MM.1S (cell line): ENCODE data around the gene MYO1E.

Source experiments
- DNase-seq: peaks from one replicate; pipeline ENCODE4 v3.0.0-alpha.2; 2015
- H2AFZ ChIP-seq: fragments of 300-600 bp; sonication (generic); 2 replicates; pipeline ENCODE4 v1.6.0; 2016; ENCODE audit warnings: antibody characterized with exemption, low read length
- H3F3A ChIP-seq: fragments of 300-600 bp; sonication (generic); 2 replicates; pipeline ENCODE4 v1.6.1; 2016; ENCODE audit warnings: mild to moderate bottlenecking, antibody characterized with exemption, low read length, moderate library complexity, mixed read lengths; ENCODE audit not compliant: insufficient read depth
- H3K27ac ChIP-seq: fragments of 300-600 bp; sonication (generic); 2 replicates; pipeline ENCODE4 v1.5.1; 2016; ENCODE audit warnings: mild to moderate bottlenecking, low read length
- H3K27me3 ChIP-seq: fragments of 300-600 bp; sonication (generic); replicated peaks from 2 replicates; pipeline ENCODE4 v1.6.0; 2016; ENCODE audit warnings: low read length; ENCODE audit not compliant: insufficient read depth
- H3K36me3 ChIP-seq: fragments of 300-600 bp; sonication (generic); replicated peaks from 2 replicates; pipeline ENCODE4 v1.6.1; 2016; ENCODE audit warnings: mild to moderate bottlenecking, low read length, mixed read lengths; ENCODE audit not compliant: insufficient read depth
- H3K4me1 ChIP-seq: fragments of 300-600 bp; sonication (generic); 2 replicates; pipeline ENCODE4 v1.6.1; 2016; ENCODE audit warnings: low read length, mixed read lengths
- H3K4me2 ChIP-seq: fragments of 300-600 bp; sonication (generic); 2 replicates; pipeline ENCODE4 v1.6.0; 2016; ENCODE audit warnings: low read depth, low read length
- H3K4me3 ChIP-seq: fragments of 300-600 bp; sonication (generic); 2 replicates; pipeline ENCODE4 v1.5.1; 2016; ENCODE audit warnings: low read length, mixed read lengths
- H3K79me2 ChIP-seq: fragments of 300-600 bp; sonication (generic); 2 replicates; pipeline ENCODE4 v1.6.1; 2016; ENCODE audit warnings: mixed run types, low read length, mixed read lengths
- H3K9ac ChIP-seq: fragments of 300-600 bp; sonication (generic); 2 replicates; pipeline ENCODE4 v1.6.1; 2016; ENCODE audit warnings: low read length, mixed read lengths
- H3K9me2 ChIP-seq: fragments of 300-600 bp; sonication (generic); replicated peaks from 2 replicates; pipeline ENCODE4 v1.6.1; 2016; ENCODE audit warnings: mild to moderate bottlenecking, low read length, mixed read lengths; ENCODE audit not compliant: insufficient read depth
- H3K9me3 ChIP-seq: fragments of 300-600 bp; sonication (generic); replicated peaks from 2 replicates; pipeline ENCODE4 v1.6.1; 2016; ENCODE audit warnings: mild to moderate bottlenecking, low read length, mixed read lengths; ENCODE audit not compliant: insufficient read depth
- H4K20me1 ChIP-seq: fragments of 300-600 bp; sonication (generic); 2 replicates; pipeline ENCODE4 v1.6.1; 2016; ENCODE audit warnings: mild to moderate bottlenecking, low read length, moderate library complexity, mixed read lengths; ENCODE audit not compliant: insufficient read depth
- CTCF ChIP-seq: fragments of 300-600 bp; sonication (generic); IDR thresholded peaks from 2 replicates; pipeline ENCODE4 v1.5.1; 2016; ENCODE audit warnings: antibody characterized with exemption, low read length, mixed read lengths
- EZH2 ChIP-seq: fragments of 300-600 bp; sonication (generic); optimal IDR thresholded peaks from 2 replicates; pipeline ENCODE3; 2017; ENCODE audit warnings: low read depth, mild to moderate bottlenecking, antibody characterized with exemption, low read length, mixed read lengths
- EZH2phosphoT487 ChIP-seq: fragments of 300-600 bp; sonication (generic); IDR thresholded peaks from 2 replicates; pipeline ENCODE4 v1.6.1; 2018; ENCODE audit warnings: antibody characterized with exemption, low read length

The MYO1E gene

GRCh38 chr15:59116771-59117170 lies 255.9 kb downstream of the MYO1E start:
- Histone ChIP-seq H3K4me3 (no peak overlapping the region), H2AFZ (no peak overlapping the region), H3K4me1 (no peaks in the 10 kb centered on the region), H3K9me2 (no peaks in the 10 kb centered on the region), H3K79me2 (peaks cover 5% of the 10 kb centered on the region; the same call in 1 of the 2 replicates), H4K20me1 (no peaks in the 10 kb centered on the region), H3K27me3 (no peaks in the 10 kb centered on the region), H3K36me3 (peaks cover 5% of the 10 kb centered on the region), H3K9me3 (no peaks in the 10 kb centered on the region), H3K9ac (no peak overlapping the region), H3F3A (no peaks in the 10 kb centered on the region), H3K27ac (no peak overlapping the region), H3K4me2 (no peak overlapping the region)
- DNase-seq, result no peak
- no peak for TF ChIP-seq CTCF
- TF ChIP-seq EZH2, result no peak

GRCh38 chr15:59116141-59116540 lies 256.5 kb downstream of the MYO1E start:
- no peak overlapping the region for H2AFZ ChIP-seq
- no peak overlapping the region for H3K4me3 ChIP-seq
- H3K79me2 ChIP-seq, result peaks cover 11% of the 10 kb centered on the region
- H3K9me3 ChIP-seq, result no peaks in the 10 kb centered on the region
- peaks cover 6% of the 10 kb centered on the region for H3K36me3 ChIP-seq
- TF ChIP-seq CTCF (no peak), EZH2phosphoT487 (no peak), EZH2 (no peak)
- no peaks in the 10 kb centered on the region for H3K9me2 ChIP-seq
- no peak overlapping the region for H3K9ac ChIP-seq
- H3F3A ChIP-seq, result no peaks in the 10 kb centered on the region
- no peak overlapping the region for H3K4me2 ChIP-seq
- no peaks in the 10 kb centered on the region for H3K4me1 ChIP-seq
- H4K20me1 ChIP-seq, result no peaks in the 10 kb centered on the region
- no peaks in the 10 kb centered on the region for H3K27me3 ChIP-seq
- no peak overlapping the region for H3K27ac ChIP-seq
- DNase-seq, result no peak

- Histone ChIP-seq H3K4me2 (no peak overlapping the region), H3K4me3 (no peak overlapping the region), H3K79me2 (peaks cover 22% of the 10 kb centered on the region), H3K9me2 (no peaks in the 10 kb centered on the region), H4K20me1 (no peaks in the 10 kb centered on the region), H3F3A (no peaks in the 10 kb centered on the region), H3K36me3 (peaks cover 8% of the 10 kb centered on the region), H3K9me3 (no peaks in the 10 kb centered on the region), H3K27ac (no peak overlapping the region), H3K27me3 (no peaks in the 10 kb centered on the region), H3K4me1 (no peaks in the 10 kb centered on the region), H3K9ac (no peak overlapping the region), H2AFZ (no peak overlapping the region)
- TF ChIP-seq EZH2phosphoT487 (no peak), EZH2 (no peak), CTCF (no peak)
- no peak for DNase-seq
Observed at GRCh38 chr15:59115047-59115446, 257.6 kb downstream of the MYO1E start.
